Activated T-cell treated with anti-CD3 and anti-CD28 coated beads for 1 hour (primary cell): ENCODE data around the gene PEBP1.

Experiments used
- DNase-seq: peaks from one replicate; pipeline ENCODE4 v3.0.0-alpha.2; 2020; ENCODE audit warnings: low read depth

PEBP1 gene

DNA sequence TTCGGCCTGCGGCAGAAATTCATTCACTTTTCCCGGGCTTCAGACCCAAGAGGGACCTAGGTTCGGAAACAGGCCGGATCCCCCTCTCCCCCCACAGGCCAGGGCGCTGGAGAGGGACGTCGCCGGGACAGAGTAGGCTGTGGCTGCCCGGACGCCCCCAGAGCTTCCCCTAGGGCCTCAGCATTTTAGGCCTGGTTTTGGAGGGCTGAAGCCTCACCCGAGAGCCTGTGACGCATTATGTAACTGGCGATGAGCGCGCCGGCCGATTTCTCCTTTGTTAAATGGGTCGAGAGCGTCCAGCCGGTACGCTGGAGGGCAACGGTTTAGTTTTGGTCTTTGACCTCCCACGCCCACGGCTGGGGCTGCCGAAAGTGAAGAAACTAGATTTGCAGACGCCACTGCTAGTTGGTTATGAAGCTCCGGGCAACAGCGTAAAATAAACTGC, 657 bp downstream of the PEBP1 start:
- peak; percentile 7 for DNase-seq

GRCh38 chr12:118137148-118137678, 1.3 kb downstream of the PEBP1 start:
- DNase-seq, result no peak

DNA sequence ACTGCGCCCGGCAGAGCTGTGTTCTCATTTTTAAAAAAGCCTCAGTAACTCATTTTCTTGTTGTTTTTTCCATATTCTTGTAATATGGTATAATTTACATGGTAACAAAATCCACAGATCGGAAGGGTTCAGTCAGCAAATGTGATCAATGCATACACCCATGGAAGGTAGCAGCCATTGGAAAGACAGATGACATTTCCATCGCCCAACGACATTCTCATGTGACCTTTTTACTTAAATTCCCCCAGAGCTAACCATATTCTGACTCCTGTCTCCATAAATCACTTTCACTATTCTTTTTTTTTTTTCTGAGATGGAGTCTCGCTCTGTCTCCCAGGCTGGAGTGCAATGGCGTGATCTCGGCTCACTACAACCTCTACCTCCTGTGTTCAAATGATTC, 4.9 kb downstream of the PEBP1 start:
- no peak for DNase-seq

- no peak for DNase-seq
These were observed 8.6 kb downstream of the PEBP1 start for GRCh38 chr12:118144499-118144898.

- no peak for DNase-seq
These were observed 9.3 kb downstream of the PEBP1 start for GRCh38 chr12:118145113-118145797.

DNA sequence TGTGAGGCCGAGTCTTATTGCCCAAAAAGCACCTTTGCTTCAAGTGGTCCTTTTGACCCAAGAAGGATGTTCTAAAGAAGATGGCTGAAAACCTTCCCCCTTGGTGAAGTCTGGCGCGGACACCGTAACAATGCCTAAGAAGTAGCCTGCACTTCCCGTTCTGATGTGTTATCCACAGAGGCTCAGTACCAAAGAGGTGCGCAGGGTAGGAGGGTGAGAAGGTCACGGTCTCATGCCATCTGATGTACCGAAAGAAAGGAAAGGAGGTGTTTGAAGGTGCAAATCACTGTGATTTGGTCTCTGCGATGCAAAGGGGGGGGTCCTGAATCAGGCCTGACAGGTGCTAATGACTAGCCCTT, 9.9 kb downstream of the PEBP1 start:
- DNase-seq, result no peak

DNA sequence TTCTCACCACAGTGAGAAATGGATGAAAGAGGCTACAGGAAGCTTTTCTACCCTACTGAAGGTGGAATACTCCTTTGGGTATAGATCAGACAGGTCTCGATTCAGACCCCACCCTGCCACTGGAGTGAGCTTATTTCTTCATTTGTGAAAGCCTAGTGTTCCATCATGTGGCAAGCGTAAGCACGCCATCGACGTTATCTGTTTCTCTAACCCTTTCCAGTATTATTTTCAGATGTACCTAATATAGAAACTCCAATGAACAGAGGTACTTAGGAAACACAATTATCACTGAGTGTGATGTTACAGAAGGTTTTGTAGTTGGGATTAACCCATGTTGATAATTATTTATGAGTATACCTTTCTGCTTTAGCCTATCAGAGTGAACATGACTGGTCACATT, 12.4 kb downstream of the PEBP1 start:
- no peak for DNase-seq

DNA sequence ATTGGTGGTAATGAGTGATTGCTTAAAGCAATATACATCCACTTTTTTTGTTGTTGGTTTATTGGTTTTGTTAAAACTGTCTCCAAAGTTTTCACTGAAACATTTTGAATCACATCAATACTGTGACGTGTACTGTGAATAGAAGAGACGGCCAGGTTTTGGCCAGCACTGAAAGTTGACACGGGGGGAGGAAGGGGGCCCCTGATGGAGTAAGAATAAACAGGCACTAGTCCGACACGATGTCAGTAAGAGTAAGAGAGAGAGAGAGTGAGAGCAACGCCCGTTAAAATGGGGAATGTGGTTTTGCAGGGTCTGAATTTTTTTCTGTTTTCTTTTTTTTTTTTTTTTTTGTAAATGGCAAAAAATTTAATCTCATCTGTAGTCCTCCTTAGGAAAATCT, 14.7 kb downstream of the PEBP1 start:
- DNase-seq, result no peak

DNA sequence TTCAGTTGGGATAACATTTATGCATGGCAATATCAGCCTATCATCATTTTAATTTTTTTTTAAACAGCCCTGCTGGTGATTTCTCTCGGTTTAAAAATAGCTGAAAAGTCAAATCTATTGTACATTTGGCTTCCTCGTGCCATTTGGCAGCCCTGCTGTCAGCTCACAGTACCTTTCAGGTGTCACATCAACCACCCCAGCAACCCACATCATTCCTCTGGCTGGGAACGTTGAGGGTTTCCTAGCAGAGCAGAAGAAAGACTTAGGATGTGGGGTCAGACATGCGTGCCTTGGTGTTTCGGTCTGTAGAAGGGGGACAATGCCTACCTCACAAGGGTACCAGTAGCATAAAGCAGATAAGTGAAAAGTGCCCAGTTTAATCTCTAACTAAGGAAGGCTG, 15.8 kb downstream of the PEBP1 start:
- DNase-seq, result no peak

GRCh38 chr12:118160536-118160935, 24.6 kb downstream of the PEBP1 start:
- DNase-seq, result no peak

DNA sequence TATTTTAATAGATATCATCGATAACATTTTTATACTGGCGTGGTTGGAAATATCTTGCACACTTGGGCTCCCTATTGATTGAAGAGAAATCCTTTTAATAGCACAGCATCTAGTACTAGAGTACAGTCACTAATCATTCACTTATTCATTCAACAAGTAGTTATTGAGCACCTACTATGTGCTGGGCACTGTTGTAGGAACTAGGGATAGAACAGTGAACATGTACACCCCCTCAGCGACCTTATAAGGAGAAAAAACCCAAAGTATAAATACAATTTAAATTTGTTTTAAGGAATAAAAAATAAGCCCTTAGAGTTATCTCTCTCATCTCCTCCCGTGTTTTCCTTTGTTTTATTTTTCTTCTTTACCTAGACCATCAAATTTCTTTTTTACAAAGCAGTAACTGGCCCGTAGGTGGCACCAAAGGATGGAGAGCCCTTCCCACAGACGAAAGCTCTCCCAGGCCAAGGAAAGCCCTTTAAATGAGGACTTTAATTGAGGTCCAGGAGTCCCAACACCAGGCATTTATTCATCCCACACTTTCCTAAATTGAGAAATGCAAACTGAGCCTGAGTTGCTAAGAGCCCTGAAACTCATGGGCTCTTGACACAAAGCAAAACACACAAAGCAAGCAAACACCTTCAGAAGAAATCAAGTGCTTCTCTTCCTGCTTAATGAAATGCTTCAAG, 29.0 kb downstream of the PEBP1 start:
- no peak for DNase-seq

DNA sequence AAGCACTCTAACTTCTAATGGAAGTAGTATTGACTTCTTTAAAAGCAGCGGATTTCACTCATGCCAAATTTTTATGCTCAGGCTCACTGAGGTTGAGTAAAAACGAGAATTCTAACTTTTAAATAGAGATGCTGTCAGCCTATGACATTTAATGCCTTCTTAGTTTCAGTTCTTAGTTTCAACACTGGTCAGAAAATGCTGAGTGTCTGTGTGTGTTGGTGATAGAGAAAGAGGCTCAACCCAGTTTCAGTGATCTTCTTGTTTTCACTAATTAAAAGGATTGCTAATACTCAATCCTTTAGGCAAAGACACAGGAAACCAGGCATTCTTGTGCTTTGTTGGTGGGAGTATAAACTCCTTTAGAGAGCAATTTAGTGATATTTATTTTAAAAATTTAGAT, 31.0 kb downstream of the PEBP1 start:
- no peak for DNase-seq

GRCh38 chr12:118175823-118176447, 40.0 kb downstream of the PEBP1 start:
- no peak for DNase-seq

GRCh38 chr12:118183155-118183554, 47.2 kb downstream of the PEBP1 start:
- no peak for DNase-seq

DNA sequence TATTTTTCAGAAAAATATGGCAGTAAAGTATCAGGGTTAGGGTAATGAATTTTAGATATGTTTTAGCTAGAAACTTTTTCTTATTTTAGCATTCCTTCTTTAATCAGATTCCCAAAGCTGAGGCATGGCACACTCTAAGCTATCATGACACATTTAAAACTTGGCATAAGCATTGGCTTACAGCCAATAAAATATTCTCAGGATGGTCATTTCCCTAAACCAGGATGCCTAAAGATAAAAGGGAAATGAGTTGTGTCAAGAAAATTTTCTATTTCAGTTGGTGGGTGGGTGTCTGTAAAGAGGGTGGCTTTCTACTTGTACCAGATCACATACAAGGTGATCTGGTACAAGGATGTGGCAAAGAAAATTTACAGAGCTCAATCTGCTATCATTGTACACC, 47.8 kb downstream of the PEBP1 start:
- DNase-seq, result no peak

DNA sequence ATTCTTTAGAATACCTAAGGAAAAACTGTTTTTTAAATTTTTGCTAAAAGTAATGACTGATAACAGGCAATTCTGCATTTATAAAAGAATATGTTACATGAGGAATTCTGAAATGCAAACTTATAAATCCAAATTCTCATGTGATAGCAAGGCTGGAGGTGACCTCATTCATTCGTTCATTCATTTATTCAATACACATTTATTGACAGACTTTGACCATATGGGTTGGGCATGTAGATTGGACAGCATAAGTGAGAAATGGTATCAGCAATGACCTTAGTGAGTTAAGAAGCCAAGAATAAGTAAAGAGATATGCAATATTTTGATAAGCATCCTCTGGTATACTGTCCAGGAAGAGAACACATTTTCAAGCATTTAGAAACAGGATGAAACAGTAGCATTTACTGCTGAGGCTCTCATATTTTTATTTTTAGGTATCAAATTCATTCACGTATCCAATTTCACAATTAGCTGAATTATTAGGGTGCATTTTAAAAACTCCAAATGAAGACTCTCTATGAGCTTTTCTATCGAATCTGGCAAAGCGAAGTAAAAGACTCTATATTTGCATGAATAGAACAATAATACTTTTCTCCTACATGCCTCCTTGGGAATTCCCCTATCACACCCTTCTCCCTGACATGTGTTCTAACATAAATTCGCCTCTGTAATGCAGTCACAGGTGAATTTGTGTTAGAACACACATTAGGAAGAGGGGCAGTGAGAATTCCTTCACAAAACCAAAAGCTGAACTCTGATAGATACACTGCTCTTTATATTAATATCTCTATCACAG, 49.9 kb downstream of the PEBP1 start:
- DNase-seq, result no peak

GRCh38 chr12:118187751-118188435, 52.0 kb downstream of the PEBP1 start:
- no peak for DNase-seq

DNA sequence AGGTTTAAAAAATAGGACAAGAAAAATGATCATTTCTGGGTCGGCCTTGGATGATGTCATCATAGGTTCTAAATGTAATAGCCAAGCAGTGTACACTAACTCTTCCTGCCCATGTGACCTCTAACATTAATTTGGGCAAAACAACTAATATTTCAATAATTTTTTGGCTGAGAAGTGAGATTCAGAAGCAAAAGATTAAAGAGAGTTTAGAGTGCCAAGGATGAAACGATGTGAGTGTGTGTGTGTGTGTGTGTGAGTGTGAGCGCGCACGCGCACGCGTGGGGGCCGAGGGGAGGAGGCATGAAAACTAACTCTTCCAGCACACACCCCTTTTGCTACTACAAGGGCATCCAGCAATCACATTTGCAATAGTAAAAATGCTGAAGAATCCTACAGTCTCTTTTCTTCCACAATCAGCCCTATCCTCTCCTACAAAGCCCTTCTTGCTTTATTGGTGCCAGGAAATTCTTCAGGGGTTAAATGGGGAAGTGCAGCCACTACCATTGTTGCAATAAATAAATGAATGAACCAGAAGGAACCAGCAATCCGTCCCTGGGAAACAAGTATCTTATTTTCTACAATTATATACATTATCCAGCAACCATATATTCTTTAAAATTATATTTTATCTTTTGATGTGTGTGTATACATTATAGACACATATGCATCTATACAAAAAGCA, 52.9 kb downstream of the PEBP1 start:
- no peak for DNase-seq

- no peak for DNase-seq
These were observed 53.8 kb downstream of the PEBP1 start for GRCh38 chr12:118189741-118190191.

DNA sequence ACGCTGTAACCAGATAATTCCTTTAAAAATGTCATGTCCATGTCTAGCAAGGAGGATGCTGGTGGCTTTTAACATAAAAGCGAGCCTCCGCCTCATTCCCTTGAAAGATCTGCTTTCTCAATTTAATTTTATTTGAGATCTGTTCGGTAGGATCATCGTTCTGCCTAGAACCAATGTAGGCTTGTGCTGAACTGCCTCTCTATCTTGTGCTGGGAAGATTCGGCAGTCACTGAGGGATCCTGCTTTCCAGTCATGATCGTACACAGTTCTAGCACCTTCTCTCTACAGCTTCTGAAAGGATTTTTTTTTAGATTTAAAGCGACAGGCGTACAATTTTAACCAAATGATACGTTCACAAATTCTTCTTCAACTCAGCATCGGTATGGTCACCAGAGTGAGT, 54.3 kb downstream of the PEBP1 start:
- DNase-seq, result no peak

DNA sequence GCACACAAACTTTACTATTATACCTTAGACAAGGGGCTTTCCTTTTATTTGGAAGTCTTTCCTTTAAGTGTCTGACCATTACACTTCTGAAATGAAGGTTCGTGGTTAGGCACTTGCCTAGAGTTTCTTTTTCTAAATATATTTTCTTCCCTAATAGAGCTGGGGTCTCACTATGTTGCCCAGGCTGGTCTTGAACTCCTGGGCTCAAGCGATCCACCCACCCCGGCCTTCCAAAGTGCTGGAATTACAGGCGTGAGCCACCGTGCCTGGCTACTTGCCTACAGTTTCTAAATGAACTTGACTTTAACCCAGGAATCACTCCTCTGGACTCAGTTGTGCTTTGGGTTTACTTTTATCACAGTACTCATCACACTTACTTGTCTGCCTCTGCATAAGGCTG, 57.6 kb downstream of the PEBP1 start:
- no peak for DNase-seq
